Occipital lobe (tissue), 2 donors: ENCODE results near the gene EFS. TPM values are rescaled to one million over a fixed set of nuclear protein-coding genes. Genes with fewer than 3 reads are reported as not detected.
"Not testable (repeated sequence)": the region's sequence is repeated elsewhere in the genome, so short reads cannot be mapped to it uniquely, and the experiment has no call there.

Source experiments
- DNase-seq: peaks from one replicate; lab custom pipeline; 2025; lab: John Stamatoyannopoulos, UW
- total RNA-seq: library from RNA; depleted of rRNA; stranded (reverse); fragments of >200 nt; gene quantifications from one replicate; pipeline ENCODE4 v1.2.3, GENCODE V29; 2014

Gene EFS
- total RNA-seq, 1 donor from 2014 or later: 17.5 TPM

DNA sequence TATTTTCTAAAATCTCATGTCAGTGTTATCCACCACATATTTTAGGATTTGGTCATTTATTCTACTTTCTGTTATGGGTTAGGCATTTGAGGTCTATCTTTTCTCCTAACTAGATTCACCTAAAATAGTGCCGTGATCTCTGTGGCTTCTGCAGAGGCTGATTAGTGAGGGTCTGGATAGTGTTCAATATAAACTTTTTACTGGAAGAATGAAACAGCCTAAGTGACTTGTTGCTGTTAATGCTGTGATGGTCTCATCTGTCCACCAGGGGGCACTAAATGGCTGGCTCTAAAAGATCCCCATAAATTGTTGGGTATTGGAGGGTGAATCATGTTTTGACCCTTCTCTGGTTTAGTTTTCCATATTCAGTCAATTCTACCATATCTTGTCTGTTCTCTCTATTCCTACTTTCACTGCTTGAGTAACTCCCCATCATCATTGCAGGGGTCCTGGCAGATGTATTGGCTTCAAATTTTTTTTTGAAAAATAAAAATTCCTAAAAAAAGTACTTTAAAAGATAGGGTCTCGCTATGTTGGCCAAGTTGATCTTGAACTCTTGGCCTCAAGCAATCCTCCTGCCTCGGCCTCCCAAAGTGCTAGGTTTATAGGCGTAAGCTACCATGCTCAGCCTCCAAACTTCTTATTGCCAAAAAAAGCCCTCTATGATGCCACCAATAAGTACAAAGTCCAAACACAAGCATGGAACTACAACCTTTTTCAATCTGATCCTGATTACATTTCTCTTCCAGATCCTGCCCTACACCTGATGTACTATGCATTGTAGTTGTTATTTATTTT is 36.8 kb downstream of the EFS start:
- peak; percentile 53 for DNase-seq

DNA sequence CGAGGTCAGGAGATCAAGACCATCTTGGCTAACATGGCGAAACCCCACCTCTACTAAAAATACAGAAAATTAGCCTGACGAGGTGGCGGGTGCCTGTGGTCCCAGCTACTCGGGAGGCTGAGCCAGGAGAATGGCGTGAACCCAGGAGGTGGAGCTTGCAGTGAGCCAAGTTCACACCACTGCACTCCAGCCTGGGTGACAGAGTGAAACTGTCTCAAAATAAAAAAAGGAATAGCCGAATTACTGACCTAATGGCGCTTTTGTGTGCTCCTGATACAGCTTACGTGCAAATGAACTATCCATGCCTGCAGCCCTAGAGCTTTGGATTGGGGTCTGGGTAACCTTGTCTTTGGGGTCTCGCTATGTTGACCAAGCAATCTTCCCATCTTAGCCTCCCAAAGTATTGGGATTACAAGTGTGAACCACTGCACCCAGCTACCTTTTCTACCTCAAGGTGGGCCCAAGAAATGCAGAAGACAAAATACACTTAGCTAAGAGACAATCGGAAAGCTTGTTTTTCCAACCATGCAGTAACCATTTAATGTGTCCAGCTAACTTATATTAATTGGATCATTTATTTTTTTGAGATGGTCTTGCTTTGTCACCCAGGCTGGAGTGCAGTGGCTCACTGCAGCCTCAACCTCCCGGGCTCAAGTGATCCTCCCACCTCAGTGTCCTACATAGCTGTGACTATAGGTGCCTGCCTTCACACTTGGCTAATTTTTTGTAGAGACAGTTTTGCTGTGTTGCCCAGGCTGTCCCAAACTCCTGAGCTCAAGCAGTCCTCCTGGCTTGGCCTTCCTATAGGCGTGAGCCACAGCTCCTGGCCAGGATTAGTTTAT is 38.3 kb downstream of the EFS start:
- no peak for DNase-seq

DNA sequence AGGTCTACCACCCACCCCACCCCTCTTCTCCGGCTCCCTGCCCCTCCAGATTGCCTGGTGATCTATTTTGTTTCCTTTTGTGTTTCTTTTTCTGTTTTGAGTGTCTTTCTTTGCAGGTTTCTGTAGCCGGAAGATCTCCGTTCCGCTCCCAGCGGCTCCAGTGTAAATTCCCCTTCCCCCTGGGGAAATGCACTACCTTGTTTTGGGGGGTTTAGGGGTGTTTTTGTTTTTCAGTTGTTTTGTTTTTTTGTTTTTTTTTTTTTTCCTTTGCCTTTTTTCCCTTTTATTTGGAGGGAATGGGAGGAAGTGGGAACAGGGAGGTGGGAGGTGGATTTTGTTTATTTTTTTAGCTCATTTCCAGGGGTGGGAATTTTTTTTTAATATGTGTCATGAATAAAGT is 39.2 kb downstream of the EFS start:
- DNase-seq: not testable (repeated sequence)

DNA sequence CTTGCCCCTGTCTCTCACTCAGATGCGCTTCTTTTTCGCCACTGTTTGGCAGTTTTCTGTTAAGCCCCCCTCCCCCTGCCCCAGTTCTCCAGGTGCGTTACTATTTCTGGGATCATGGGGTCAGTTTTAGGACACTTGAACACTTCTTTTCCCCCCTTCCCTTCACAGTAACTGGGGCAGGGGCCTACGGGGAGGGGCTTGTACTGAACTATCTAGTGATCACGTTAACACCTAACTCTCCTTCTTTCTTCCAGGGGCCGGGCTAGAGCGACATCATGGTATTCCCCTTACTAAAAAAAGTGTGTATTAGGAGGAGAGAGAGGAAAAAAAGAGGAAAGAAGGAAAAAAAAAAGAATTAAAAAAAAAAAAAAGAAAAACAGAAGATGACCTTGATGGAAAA is 40.0 kb downstream of the EFS start:
- no peak for DNase-seq

DNA sequence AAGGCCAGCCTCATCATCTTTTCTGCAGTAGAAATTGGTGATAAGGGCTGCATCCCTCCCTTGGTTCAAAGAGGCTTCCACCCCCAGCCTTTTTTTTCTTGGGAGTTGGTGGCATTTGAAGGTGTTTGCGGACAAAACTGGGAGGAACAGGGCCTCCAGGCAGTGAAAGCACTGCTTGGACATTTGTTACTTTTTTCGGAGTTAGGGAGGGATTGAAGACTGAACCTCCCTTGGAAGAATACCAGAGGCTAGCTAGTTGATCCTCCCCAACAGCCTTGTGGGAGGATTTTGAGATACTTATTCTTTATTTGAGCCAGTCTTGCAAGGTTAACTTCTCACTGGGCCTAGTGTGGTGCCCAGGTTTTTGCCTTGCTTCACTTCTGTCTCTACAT is 40.5 kb downstream of the EFS start:
- no peak for DNase-seq

DNA sequence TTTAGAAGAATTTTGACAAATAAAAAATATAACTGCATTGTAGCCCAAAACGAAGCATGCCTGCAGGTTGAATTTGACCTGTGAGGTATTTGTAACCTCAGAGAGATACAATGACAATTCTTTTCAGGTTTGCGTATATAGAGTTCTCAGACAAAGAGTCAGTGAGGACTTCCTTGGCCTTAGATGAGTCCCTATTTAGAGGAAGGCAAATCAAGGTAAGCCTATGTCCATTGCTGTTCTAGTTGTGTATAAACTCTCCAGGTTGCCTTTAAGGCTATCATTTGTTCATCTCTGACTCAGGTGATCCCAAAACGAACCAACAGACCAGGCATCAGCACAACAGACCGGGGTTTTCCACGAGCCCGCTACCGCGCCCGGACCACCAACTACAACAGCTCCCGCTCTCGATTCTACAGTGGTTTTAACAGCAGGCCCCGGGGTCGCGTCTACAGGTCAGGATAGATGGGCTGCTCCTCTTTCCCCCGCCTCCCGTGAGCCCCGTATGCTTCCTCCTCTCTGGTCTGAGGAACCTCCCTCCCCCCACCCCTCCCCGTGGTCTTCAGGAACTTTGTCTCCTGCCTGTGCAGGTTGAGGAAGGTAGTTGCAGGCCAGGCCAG is 41.0 kb downstream of the EFS start:
- DNase-seq: no peak

DNA sequence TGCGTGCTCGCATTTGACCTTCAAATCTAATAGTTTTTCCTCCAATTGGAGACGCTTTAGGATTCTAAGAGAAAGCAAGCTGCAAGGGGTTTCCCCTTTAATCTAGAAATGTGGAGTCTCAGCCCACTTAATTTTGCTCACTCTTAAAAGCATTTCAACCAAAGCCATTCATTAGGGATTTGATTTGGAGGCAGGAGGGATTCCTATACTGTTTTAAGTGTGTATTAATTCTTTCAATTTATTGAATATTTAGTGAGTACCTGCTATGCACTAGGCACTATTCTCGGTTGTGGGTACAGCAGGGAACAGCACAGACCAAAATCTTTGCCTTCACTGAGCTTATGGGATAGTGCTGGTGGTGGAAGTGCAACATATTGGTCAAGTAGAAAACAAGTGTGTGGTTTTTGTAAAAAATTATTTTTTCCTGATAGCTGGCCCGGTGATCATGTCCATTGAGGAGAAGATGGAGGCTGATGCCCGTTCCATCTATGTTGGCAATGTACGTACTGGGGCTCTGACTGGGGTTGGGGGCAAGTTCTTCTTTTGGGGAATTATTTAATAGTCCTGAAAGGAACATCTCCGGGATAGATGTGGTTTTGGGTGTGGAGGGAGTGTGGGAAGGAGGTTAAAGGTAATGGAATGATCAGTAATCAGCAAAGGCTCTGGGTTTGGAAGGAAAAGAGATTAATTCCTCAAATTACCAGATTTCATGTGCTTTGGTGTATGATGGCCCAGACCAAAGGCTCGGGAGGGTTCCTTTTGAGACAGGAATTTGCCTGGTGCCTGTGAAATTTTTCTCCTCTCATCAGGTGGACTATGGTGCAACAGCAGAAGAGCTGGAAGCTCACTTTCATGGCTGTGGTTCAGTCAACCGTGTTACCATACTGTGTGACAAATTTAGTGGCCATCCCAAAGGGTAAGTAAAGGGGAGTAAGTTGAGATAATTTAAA is 42.1 kb downstream of the EFS start:
- DNase-seq: no peak

DNA sequence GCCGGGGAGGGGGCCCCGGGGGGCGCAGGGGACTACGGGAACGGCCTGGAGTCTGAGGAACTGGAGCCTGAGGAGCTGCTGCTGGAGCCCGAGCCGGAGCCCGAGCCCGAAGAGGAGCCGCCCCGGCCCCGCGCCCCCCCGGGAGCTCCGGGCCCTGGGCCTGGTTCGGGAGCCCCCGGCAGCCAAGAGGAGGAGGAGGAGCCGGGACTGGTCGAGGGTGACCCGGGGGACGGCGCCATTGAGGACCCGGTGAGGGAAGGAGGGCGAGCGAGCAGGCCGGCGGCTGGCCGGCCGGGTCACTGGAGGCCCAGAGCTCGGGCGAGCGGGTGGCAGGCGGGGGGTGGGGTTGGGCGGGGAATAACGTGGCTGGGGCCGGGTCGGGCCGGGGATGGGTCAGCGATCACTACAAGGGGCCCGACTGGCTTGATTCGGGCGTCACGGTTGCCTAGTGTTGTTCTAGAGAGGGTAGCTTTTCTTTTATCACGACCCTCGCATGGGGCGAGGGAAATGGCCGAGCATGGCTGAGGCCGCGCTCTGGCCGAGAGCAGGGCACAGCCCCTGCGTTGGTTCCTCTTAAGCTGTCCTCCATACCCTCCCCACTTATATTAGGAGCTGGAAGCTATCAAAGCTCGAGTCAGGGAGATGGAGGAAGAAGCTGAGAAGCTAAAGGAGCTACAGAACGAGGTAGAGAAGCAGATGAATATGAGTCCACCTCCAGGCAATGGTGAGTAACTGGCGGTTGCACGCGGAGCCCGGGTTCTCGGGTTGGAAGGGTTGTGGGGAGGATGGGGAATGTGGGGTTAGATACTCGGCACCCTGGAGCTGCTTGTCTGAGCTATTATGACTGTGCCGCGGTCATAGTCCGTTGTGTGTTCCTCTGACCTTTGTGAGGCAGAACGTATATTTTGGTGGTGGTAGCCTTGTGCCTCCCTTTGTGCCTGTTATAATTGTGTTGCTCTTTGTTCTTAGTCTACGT is 43.1 kb downstream of the EFS start:
- no peak for DNase-seq

DNA sequence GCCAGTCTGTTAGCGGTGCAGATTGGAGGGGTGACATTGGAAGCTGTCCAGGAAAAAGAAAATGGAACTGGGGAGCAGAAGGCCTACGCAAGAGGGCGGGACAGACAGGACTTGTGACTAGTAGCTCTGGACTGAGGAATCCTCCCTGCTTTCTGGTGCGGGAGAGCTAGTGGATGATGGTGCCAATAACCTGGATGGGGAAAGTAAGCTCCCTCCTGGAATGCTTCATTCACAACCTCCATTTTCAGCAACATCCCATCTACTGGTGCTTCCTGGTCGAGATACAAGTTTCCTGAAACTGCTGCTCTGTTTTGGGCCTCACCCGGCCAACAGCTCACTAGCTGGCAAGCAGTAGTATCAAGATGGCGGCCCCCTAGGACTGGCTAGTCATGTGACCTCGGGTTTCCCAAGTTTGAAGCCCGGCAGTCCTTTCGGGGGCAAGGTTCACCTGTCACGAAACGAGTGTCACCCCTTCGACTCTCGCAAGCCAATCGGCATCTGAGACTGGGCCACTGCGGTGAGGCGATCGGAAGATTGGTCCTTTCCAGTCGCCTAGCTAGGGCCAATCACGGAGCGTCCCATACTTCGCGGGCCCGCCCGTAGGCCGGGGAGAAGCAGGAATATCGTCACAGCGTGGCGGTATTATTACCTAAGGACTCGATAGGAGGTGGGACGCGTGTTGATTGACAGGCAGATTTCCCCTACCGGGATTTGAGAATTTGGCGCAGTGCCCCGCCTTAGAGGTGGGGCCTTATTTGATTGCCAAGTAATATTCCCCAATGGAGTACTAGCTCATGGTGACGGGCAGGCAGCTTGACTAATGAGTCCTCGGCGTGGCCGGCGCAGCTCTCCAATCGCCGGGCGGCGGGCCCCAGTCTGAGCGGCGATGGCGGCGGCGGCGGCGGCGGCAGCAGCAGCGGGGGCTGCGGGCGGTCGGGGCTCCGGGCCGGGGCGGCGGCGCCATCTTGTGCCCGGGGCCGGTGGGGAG is 44.1 kb downstream of the EFS start, which contains the start of gene PABPN1:
Gene PABPN1 (plus strand): TSS at position 874 of the 988 bp plus-strand sequence. CDS start 13 bp downstream, at position 887.
- peak; percentile 100 for DNase-seq

DNA sequence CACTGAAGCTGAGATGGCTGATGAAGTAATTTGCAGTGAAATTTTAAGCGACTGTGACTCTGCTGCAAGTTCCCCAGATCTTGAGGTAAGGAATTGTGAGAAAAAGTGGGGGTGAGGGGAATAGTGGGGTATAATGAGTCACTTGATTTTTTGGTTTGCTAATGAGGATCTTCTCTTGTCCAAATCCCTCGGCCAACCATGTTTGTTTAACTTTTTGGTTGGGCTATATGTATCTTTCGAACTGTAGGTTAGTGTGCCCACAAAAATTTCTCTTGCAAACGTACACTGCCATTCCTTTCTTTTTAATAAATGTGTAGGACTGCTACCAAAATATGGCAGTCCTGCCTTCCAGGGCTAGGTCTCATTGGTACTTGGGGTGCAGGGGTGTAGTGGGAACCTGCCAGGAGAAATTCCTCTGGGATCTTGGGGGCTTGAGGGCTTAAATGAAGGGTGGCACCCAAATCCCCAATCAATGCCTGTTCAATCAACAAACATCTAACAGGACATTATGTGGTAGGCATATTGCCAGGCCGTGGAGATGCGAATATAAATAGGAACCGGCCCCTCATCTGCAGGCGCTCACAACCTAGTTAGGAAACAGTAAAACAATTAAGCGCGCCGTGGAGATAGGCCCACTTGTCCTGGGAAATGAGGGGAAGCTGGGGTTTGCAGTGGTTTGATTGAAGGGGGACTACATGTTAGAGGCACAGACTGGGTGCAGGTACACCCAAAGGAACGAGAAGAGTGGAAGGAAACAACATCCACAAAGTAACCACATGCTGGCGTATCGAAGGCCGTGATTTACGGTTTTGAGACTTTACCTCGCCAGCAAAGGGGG is 45.0 kb downstream of the EFS start:
- DNase-seq: no peak

DNA sequence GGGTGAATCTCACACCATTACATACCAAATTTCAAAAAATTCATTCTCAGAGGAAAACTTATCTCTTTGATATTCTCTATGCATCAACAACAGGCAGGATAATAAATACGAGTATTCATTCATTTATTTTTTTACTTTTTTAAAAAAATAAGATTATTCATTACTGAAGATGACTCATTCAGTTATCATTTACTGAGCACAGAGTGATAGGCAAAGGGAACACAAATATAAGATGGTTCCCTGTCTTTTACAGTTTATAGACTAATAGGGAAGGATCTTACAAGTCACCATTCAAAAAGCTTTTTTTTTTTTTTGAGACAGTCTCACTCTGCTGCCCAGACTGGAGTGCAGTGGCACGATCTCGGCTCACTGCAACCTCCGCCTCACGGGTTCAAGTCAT is 48.7 kb downstream of the EFS start:
- DNase-seq: no peak

DNA sequence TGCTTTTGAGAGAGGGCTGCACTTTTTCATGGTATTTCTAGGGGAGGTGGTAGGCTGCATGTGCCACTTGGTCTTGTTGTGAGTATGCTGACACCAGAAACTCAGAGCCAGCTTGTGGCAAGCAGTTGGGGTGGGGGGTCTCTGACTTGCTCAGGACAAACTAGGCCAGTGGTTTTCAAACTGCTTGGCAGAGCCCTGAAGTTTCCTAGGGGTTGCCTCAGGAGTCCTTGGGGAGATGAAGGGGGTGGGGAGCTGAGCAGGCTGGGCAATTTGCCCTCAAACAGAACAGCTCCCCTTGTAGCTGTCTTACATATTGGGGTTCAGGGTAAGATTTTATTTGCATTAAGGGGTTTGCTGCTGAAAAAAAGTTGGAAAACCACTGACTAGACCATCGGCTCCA is 54.4 kb downstream of the EFS start:
- no peak for DNase-seq

DNA sequence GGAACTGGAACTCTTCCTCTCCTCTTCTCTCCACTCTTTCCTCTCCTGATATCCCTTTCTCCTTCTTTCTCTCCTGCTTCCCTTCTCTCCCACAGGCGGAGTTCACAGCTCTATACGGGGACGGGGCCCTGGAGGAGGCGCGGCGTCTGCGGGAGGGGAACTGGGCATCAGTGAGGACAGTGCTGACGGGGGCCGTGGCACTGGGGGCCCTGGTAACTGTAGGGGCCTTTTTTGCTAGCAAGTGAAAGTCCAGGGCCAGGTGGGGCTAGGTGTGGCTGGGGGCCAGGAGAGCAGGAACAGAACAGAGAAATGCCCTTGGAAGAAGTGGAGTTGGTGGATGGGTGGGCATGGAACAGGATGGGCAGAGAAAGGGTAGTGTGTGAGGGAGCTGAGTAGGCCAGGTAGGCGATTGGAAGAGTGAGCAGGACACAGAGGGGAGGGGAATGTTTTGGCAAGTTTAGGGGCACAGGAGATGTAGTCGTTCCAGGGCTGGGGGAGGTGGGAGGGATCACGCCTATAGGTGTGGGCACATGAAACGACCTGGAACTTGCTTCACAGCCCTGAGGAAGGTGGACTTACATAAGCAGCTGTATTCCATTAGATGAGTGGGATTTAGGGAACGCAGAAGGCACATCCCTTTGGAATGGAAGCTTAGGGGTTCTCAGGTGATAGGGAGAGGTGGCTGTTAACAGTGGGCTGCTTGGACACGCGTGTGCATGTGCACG is 56.1 kb downstream of the EFS start:
- no peak for DNase-seq

DNA sequence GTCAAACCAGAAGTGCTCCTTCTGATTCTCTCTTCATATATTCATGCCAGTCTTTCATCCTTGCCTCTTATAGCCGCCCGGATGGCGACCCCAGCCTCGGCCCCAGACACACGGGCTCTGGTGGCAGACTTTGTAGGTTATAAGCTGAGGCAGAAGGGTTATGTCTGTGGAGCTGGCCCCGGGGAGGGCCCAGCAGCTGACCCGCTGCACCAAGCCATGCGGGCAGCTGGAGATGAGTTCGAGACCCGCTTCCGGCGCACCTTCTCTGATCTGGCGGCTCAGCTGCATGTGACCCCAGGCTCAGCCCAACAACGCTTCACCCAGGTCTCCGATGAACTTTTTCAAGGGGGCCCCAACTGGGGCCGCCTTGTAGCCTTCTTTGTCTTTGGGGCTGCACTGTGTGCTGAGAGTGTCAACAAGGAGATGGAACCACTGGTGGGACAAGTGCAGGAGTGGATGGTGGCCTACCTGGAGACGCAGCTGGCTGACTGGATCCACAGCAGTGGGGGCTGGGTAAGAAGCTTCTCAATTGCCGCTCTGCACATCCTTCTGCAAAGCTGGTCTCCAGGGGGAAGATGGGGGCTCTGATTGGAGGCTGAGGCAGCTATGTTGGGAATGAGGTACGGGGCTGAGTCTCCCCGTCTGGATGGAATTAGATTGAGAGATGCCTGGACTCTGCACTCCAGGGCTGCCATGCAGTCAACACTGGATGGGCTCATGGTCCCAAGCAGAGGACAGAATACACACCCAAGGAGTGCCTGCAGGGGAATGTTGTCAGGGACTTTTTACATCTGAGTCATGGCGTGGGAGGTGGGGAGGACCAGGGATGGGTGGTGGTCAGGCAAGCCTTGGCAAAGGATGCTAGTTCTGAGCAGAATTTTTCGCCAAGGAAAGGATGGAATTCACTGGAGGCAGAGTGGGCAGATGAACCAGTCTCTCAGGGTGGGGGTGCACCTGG is 57.0 kb downstream of the EFS start:
- no peak for DNase-seq

DNA sequence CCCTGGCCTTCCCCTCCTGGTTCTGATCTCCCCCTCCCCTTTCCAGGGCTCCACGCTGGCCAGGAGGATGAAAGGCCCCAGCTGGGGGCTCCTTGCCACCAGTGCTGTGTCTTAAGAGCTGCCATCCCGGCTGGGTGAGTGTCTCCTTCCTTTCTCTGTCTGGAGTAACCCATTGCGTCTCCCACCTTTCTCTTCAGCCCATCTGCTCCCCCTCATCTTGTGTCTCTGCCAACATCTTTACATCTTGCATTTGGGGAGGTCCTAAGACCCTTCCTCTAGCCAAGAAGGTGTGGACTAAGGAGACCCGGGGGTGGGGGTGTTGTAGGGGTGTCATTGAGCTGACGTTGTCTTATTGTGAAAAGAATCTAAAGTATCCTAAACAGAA is 57.8 kb downstream of the EFS start:
- DNase-seq: no peak
